Mesendoderm (in vitro differentiated cells): Measurements from ENCODE around the gene DAPL1.
"Not testable (repeated sequence)": the region's sequence is repeated elsewhere in the genome, so short reads cannot be mapped to it uniquely, and the experiment has no call there.

Experiments
- DNase-seq: peaks from one replicate; pipeline ENCODE4 v3.0.0; 2013
- H2AK5ac ChIP-seq: 2 replicates; pipeline ENCODE4 v1.6.1; 2013; ENCODE audit warnings: low read length, inconsistent platforms
- H2BK120ac ChIP-seq: 2 replicates; pipeline ENCODE4 v1.6.1; 2013; ENCODE audit warnings: low read depth, mild to moderate bottlenecking, low read length, moderate library complexity, mixed read lengths
- H2BK15ac ChIP-seq: replicated peaks from 2 replicates; pipeline ENCODE4 v1.6.1; 2013; ENCODE audit warnings: low read depth, mild to moderate bottlenecking, moderate library complexity
- H2BK5ac ChIP-seq: 2 replicates; pipeline ENCODE4 v1.6.1; 2013; ENCODE audit warnings: low read length, inconsistent platforms
- H3K18ac ChIP-seq: 2 replicates; pipeline ENCODE4 v1.6.1; 2013; ENCODE audit warnings: mild to moderate bottlenecking, low read length, mixed read lengths
- H3K23ac ChIP-seq: one replicate; pipeline ENCODE4 v1.6.1; 2013; ENCODE audit warnings: low read length
- H3K27ac ChIP-seq: 2 replicates; pipeline ENCODE4 v1.5.1; 2013; ENCODE audit warnings: low read depth, mild to moderate bottlenecking, inconsistent platforms, low read length, moderate library complexity
- H3K27me3 ChIP-seq: 2 replicates; pipeline ENCODE4 v1.6.1; 2013; ENCODE audit warnings: low read length, control low read depth, mild to moderate bottlenecking, inconsistent platforms; ENCODE audit not compliant: insufficient read depth, poor library complexity
- H3K36me3 ChIP-seq: 2 replicates; pipeline ENCODE4 v1.6.1; 2013; ENCODE audit warnings: low read length, inconsistent platforms; ENCODE audit not compliant: control insufficient read depth, insufficient read depth
- H3K4ac ChIP-seq: one replicate; pipeline ENCODE4 v1.6.1; 2013; ENCODE audit warnings: low read depth, mild to moderate bottlenecking, low read length, moderate library complexity
- H3K4me1 ChIP-seq: 2 replicates; pipeline ENCODE4 v1.6.1; 2013; ENCODE audit warnings: low read depth, low read length, inconsistent platforms; ENCODE audit not compliant: control insufficient read depth
- H3K4me2 ChIP-seq: 2 replicates; pipeline ENCODE4 v1.6.1; 2013; ENCODE audit warnings: low read length
- H3K4me3 ChIP-seq: 2 replicates; pipeline ENCODE4 v1.5.1; 2013; ENCODE audit warnings: mild to moderate bottlenecking, low read length
- H3K56ac ChIP-seq: one replicate; pipeline ENCODE4 v1.6.1; 2013; ENCODE audit warnings: low read length
- H3K79me1 ChIP-seq: 2 replicates; pipeline ENCODE4 v1.6.1; 2013; ENCODE audit warnings: low read length, inconsistent platforms
- H3K79me2 ChIP-seq: 2 replicates; pipeline ENCODE4 v1.6.1; 2013; ENCODE audit warnings: mild to moderate bottlenecking, low read length; ENCODE audit not compliant: control insufficient read depth, insufficient read depth
- H3K9ac ChIP-seq: 2 replicates; pipeline ENCODE4 v1.6.1; 2013; ENCODE audit warnings: low read length, inconsistent platforms
- H4K5ac ChIP-seq: one replicate; pipeline ENCODE4 v1.6.1; 2013; ENCODE audit warnings: low read length
- H4K8ac ChIP-seq: one replicate; pipeline ENCODE4 v1.6.1; 2013; ENCODE audit warnings: low read depth, mild to moderate bottlenecking, control low read depth, low read length, moderate library complexity
- WGBS: extraction: QIAGEN DNeasy Blood & Tissue Kit; methylation state at CpG from one replicate; pipeline ENCODE4 v1.1.7; 2013; ENCODE audit warnings: low lambda C conversion rate, missing lambda C conversion rate; ENCODE audit not compliant: insufficient coverage; ENCODE audit errors: extremely low coverage; 5-methylcytosine and 5-hydroxymethylcytosine counted together

Gene DAPL1

DNA sequence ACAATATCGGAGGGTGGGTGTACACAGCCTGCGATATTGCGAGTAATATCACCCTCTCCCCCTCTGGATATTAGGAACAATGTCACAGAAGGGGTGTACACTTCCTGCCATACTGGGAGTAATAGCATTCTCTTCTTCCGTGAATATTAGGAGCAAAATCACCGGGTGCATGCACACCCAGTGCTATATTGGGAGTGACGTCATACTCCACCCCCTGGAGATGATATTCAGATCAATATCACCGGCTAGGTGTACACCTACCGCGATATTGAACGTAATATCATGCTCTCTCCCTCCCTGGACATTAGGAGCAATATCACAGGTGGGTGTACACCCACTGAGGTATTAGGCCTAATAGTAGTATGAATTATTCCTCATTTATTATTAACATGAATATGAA, 70.4 kb downstream of the DAPL1 start:
- not testable (repeated sequence) for H3K9ac ChIP-seq, H3K27me3 ChIP-seq, H3K4me3 ChIP-seq, H3K4me1 ChIP-seq, DNase-seq, H3K36me3 ChIP-seq, H3K79me2 ChIP-seq, H4K5ac ChIP-seq, H4K8ac ChIP-seq, H2BK15ac ChIP-seq, H3K18ac ChIP-seq, H3K4ac ChIP-seq, H2BK5ac ChIP-seq, H3K27ac ChIP-seq, H3K56ac ChIP-seq, H3K79me1 ChIP-seq, H3K4me2 ChIP-seq, H2AK5ac ChIP-seq, H3K23ac ChIP-seq, H2BK120ac ChIP-seq
- WGBS = no CpG with 5 or more reads among the region's 10 CpGs
